ENCODE data around the gene ADAMTSL5.
"Not testable (repeated sequence)": the region's sequence is repeated elsewhere in the genome, so short reads cannot be mapped to it uniquely, and the experiment has no call there.

Gene ADAMTSL5

GRCh38 chr19:1477056-1477455, 35.8 kb downstream of the ADAMTSL5 start:
- not testable (repeated sequence) for DNase-seq

GRCh38 chr19:1475751-1476437, 36.9 kb downstream of the ADAMTSL5 start:
- DNase-seq = no peak

DNA sequence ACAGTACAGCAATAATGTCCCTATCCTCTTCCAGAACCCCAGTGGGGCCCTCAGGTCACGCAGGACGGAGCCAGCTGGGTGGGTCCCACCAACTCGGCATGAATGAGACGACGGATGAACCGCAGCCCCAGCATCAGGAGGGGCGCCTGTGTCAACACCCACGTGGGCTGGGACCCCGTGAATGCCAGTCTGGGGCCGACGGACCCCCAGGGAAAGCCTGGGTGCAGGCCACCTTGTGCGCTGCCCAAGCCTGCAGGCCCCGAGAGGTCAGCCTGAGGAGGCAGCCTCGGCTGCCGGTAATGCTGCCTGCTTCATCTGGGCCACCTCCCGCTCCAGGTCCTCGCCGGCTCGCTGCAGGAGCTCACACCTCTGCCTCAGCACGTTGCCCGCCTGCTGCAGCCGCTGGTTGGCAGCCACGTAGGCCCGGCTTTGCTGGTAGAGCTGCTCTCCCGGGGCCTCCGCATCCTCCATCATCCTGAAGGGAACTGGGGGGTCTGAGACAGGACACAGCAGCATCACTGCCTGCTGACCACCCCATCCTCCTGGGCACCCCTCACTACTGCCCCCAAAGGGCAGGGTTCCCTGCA, 38.0 kb downstream of the ADAMTSL5 start:
- DNase-seq = no peak

- no peak for DNase-seq
Measured at GRCh38 chr19:1474011-1474764, 38.6 kb downstream of the ADAMTSL5 start.

DNA sequence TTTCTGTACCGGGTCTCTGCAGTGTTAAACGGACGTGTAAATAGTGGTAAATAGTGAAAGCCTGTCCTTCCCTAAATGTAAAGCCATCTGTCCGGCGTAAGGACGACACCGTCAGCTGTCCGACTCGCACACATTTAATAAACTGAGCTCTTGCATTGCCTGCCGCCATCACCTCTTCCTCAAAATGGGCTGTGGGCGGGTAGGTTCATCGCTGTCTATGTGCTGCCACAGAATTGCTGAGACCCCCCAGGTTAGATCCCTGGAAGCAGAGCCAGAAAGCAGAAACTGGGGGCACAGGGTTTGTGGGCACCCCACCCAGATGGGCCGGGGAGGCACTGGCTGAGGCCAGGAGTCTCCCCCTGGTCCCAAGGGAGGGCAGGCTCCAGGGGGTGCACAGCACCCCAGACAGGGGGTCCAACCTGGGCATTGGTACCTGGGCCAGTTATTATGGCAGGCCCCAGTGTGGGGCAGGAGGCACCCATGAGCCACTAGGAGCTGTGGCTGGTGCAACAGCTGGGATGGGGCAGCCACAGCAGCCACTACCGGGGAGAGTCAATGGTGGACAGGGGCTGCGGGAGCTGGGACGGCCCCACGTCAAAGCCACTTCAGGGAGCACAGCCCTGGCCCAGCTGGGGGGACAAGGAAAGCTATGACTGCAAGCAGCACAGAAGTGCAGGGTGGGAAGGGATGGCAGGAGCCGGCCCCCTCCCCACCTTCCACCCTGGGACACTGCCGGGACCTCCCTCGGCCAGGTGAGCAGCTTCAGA, 39.6 kb downstream of the ADAMTSL5 start:
- DNase-seq = no peak

DNA sequence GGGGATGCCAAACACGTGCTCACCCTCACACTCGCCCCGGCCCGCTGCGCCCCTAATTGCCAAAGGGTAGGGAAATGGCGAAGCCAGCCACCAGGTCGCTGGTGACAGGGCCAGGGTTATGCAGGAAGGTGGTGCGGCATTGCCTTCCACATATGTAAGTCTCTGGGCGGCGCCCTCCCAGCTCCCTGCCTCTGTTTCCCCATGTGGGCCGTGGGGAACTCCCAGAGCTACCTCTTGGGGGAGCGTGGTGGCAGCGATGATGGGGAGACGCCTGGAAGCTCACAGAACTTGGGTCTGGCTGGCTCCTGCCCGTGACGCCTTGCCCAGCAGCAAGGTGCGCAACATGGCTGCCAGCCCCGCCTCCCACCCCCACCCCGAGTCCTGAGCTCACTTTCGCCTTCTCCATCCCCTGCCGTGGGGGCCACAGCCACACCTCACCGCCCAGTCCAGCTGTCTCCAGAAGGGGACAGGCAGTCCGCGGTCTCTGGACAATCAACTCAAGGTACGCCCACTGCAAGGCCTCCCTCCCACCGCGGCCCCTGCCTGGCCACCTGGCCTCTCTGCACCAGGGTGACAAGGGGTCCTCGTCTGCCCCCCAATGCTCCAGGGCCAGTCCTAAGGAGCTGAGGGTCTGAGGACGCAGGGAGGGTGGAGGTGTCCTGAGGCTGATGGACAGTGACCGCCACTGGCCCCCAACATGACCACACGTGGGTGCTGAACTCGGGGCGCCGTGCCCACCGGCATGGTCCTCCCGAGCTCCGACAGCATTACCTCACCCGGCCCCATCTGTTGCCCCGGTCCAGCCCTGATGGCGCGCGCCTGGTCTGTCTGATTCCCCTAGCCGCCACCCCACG, 40.4 kb downstream of the ADAMTSL5 start:
- DNase-seq = peak; percentile 34

DNA sequence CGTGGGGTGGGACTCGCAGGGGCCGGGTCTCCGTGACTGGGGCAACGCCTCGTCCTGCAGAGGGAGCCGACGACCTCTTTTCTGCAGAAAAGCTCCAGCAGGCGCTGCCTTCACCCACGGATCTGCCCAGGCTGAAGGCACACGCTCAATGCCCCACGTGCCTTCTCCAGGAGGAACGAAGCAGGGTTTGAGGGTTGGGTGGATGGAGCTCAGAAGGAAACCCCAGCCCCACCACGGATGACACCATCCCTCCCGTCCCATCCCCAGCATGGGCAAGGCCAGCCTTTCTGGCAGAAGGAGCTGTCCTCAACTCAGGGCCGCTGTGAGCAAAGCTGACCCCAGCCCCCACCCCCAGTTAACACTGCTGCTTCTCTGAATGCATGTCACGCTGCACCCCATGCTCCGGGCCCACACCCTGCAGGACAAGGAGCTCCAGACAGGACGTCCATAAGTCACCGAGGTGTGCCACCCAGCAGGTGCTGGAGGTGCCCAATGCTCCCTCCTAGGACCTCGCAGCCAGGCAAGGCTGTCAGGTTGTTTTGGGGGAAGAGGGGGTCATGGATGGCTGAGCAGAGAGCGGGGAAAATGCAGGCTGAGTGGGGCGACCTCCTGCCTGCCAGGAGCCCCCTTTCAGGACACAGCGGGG, 41.2 kb downstream of the ADAMTSL5 start:
- peak; percentile 37 for DNase-seq

DNA sequence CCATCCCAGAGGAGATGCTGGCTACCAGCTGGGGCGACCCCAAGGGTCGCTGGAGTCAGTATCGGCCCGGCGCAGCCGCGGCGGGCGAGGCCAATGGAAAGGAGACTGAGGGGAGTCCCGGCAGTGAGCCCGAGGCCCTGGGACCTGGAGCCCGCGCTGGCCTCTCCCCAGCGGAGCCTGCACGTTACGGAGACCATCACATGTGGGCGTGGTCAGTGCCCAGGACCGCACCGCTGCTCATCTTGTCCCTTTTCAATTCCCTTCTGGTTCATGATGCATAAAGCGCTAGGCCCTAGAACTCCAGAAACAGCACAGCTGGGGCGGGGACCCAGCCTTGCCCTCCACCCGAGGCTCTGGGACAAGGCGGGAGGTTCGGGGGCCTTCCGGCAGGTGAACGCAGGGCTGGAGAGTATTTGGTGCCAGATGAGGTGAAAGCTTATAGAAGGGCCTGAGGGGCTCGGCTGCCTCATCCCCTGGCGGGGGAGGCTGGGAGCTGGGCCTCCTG, 41.8 kb downstream of the ADAMTSL5 start:
- DNase-seq = peak; percentile 62

GRCh38 chr19:1470305-1471009, 42.4 kb downstream of the ADAMTSL5 start:
- DNase-seq = peak; percentile 43

GRCh38 chr19:1470055-1470304, 42.8 kb downstream of the ADAMTSL5 start:
- DNase-seq = no peak

DNA sequence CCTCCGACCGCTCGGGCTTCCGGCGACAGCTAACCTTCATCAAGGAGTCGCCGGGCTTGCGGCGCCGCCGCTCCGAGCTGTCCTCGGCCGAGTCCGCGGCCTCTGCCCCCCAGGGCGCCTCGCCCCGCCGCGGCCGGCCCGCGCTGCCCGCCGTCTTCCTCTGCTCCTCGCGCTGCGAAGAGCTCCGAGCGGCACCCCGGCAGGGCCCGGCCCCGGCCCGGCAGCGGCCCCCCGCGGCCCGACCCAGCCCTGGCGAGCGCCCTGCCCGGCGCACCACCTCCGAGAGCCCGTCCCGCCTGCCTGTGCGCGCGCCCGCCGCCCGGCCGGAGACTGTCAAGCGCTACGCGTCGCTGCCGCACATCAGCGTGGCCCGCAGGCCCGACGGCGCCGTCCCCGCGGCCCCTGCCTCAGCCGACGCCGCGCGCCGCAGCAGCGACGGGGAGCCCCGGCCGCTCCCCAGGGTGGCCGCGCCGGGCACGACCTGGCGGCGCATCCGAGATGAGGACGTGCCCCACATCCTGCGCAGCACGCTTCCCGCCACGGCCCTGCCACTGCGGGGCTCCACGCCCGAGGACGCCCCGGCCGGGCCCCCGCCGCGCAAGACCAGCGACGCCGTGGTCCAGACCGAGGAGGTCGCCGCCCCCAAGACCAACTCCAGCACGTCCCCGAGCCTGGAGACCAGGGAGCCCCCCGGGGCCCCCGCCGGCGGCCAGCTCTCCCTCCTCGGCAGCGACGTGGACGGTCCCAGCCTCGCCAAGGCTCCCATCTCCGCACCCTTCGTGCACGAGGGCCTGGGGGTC, 43.4 kb downstream of the ADAMTSL5 start:
- DNase-seq = peak; percentile 67

DNA sequence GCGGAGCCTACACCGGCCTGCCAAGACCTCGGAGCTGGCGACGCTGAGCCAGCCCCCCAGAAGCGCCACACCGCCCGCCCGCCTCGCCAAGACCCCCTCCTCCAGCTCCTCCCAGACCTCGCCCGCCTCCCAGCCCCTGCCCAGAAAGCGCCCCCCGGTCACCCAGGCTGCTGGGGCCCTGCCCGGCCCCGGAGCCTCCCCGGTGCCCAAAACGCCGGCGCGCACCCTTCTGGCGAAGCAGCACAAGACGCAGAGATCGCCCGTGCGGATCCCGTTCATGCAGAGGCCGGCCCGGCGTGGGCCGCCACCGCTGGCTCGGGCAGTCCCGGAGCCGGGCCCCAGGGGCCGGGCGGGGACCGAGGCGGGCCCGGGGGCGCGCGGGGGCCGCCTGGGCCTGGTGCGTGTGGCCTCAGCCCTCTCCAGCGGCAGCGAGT, 44.0 kb downstream of the ADAMTSL5 start:
- peak; percentile 67 for DNase-seq

GRCh38 chr19:1468274-1468820, 44.5 kb downstream of the ADAMTSL5 start:
- no peak for DNase-seq

- no peak for DNase-seq
Measured at GRCh38 chr19:1467490-1468273, 45.1 kb downstream of the ADAMTSL5 start.

- no peak for DNase-seq
Measured at GRCh38 chr19:1467215-1467489, 45.7 kb downstream of the ADAMTSL5 start.

GRCh38 chr19:1466461-1467214, 46.2 kb downstream of the ADAMTSL5 start:
- no peak for DNase-seq

- DNase-seq = no peak
Measured at GRCh38 chr19:1466018-1466460, 46.8 kb downstream of the ADAMTSL5 start.

DNA sequence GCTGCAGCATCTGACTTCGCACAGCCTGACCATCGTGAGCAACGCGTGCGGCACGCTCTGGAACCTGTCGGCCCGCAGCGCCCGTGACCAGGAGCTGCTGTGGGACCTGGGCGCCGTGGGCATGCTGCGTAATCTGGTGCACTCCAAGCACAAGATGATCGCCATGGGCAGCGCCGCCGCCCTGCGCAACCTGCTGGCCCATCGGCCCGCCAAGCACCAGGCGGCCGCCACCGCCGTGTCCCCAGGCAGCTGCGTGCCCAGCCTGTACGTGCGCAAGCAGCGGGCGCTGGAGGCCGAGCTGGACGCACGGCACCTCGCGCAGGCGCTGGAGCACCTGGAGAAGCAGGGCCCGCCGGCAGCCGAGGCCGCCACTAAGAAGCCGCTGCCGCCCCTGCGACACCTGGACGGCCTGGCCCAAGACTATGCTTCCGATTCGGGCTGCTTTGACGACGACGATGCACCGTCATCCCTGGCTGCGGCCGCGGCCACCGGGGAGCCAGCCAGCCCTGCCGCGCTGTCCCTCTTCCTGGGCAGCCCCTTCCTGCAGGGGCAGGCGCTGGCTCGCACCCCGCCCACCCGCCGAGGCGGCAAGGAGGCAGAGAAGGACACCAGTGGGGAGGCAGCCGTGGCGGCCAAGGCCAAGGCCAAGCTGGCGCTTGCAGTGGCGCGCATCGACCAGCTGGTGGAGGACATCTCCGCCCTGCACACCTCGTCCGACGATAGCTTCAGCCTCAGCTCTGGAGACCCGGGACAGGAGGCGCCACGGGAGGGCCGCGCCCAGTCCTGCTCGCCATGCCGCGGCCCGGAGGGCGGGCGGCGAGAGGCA, 47.4 kb downstream of the ADAMTSL5 start:
- peak; percentile 89 for DNase-seq

Data from DMS53 (cell line).